Measurements from ENCODE around the gene PHTF2. TPM values are rescaled to one million over a fixed set of nuclear protein-coding genes. Genes with fewer than 3 reads are reported as not detected.

The PHTF2 gene
- total and polyA plus RNA-seq, 4 donors: 5.1 to 37.1 (median 8.7) TPM

DNA sequence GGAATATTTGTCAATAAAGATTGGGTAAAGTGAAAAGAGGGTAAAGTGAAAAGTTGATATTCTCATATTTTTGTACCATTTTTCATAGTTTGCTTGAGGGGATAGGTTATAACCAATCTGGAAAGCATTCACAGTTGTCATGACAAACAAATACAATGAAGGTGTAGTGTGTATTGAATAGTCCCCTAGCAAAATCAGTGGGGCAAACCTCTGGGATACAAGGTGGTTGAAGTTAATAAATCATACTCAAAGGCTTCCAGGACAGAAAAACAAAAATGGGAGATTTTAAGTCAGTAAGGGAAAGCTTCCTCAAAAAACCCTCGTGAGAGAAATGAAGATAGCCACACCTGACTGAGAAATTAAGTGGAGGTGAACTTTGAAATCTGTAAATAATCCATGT, 39.4 kb downstream of the PHTF2 start:
- TF ChIP-seq, protein P1, sequence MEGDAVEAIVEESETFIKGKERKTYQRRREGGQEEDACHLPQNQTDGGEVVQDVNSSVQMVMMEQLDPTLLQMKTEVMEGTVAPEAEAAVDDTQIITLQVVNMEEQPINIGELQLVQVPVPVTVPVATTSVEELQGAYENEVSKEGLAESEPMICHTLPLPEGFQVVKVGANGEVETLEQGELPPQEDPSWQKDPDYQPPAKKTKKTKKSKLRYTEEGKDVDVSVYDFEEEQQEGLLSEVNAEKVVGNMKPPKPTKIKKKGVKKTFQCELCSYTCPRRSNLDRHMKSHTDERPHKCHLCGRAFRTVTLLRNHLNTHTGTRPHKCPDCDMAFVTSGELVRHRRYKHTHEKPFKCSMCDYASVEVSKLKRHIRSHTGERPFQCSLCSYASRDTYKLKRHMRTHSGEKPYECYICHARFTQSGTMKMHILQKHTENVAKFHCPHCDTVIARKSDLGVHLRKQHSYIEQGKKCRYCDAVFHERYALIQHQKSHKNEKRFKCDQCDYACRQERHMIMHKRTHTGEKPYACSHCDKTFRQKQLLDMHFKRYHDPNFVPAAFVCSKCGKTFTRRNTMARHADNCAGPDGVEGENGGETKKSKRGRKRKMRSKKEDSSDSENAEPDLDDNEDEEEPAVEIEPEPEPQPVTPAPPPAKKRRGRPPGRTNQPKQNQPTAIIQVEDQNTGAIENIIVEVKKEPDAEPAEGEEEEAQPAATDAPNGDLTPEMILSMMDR (IDR thresholded peaks at IDR 0.05; ENCODE audit: control extremely low read depth, extremely low read depth): no peak
- Histone ChIP-seq H3K4me1 (ENCODE audit: control insufficient read depth in 5 of 5, insufficient read depth in 5 of 5, low read length in 5 of 5) (peaks cover 0 to 15% (median 0%) of the 10 kb centered on the region in 5 donors), H3K9ac (ENCODE audit: insufficient read depth in 1 of 2, low read length in 2 of 2) (no peak overlapping the region), H3K9me3 (ENCODE audit: control insufficient read depth in 4 of 4, insufficient read depth in 3 of 4, low read length in 3 of 4) (peaks cover 0 to 3% (median 0%) of the 10 kb centered on the region in 4 donors), H3K27me3 (ENCODE audit: control insufficient read depth in 3 of 3, insufficient read depth in 3 of 3, low read length in 2 of 3) (no peaks in the 10 kb centered on the region), H3K27ac (ENCODE audit: low read depth in 1 of 2, low read length in 1 of 2) (no peak overlapping the region), H3K36me3 (ENCODE audit: control insufficient read depth in 4 of 4, insufficient read depth in 4 of 4, low read length in 4 of 4) (no peaks in the 10 kb centered on the region), H3K4me3 (no peak overlapping the region)
- ATAC-seq (ENCODE audit: insufficient read depth, low FRiP score) (no peak), DNase-seq (no peak)
- WGBS, 2 donors: 63 to 67% methylated on average over 1 of the region's 1 CpG

DNA sequence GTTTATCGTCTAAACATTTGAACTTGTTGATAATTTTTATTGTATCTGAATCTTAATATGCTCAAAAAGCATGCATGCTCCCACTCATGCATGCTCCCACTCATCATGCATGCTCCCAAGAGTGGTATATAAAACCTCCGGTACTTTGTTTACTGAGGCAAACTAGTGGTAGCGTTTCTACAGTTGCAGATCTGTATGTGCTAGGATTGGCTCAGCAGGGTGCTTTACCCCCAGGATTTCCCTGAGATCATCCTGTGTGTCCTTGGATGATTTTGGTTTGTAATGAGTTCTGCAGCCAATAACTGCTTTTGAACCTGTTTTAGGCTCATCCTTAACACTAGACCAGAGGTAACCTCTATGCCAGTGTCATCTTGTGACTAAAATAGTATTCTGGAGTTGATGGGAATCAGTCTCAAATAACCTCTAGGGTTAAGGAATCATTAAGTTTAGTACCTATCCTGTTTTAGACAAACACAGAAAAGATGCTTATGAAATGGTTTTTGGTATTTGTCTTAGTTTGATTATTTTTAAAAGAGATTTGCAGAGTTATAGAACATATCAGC, 40.4 kb downstream of the PHTF2 start:
- DNase-seq (no peak), ATAC-seq (ENCODE audit: insufficient read depth, low FRiP score) (no peak)
- Histone ChIP-seq H3K36me3 (ENCODE audit: control insufficient read depth in 4 of 4, insufficient read depth in 4 of 4, low read length in 4 of 4) (no peaks in the 10 kb centered on the region), H3K4me3 (no peak overlapping the region), H3K4me1 (ENCODE audit: control insufficient read depth in 5 of 5, insufficient read depth in 5 of 5, low read length in 5 of 5) (peaks cover 0 to 15% (median 0%) of the 10 kb centered on the region in 5 donors), H3K9ac (ENCODE audit: insufficient read depth in 1 of 2, low read length in 2 of 2) (no peak overlapping the region), H3K27ac (ENCODE audit: low read depth in 1 of 2, low read length in 1 of 2) (no peak overlapping the region), H3K9me3 (ENCODE audit: control insufficient read depth in 4 of 4, insufficient read depth in 3 of 4, low read length in 3 of 4) (peaks cover 0 to 3% (median 0%) of the 10 kb centered on the region in 4 donors), H3K27me3 (ENCODE audit: control insufficient read depth in 3 of 3, insufficient read depth in 3 of 3, low read length in 2 of 3) (no peaks in the 10 kb centered on the region)
- TF ChIP-seq, protein P1 (IDR thresholded peaks at IDR 0.05; ENCODE audit: control extremely low read depth, extremely low read depth): no peak
- WGBS, 2 donors: 82 to 83% methylated on average over 3 of the region's 3 CpGs

DNA sequence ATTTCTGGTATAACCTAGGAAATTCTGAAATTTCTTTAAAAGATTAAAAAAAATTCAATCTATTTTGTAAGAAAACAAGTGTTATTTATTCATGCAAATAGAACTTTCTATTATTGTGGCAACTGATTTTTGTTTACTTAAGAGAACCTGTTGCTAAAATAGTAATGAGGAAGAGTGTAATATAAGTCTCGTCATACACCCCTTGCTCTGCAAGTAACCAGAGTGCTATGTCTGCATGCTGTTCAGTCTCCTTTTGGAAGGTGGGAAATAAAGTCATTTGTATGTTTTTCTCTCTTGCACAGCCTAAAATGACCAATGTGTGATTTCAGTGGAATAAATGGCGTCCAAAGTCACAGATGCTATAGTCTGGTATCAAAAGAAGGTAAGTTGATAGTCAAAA, 41.3 kb downstream of the PHTF2 start:
- TF ChIP-seq, protein P1 (IDR thresholded peaks at IDR 0.05; ENCODE audit: control extremely low read depth, extremely low read depth): no peak
- no peaks in the 10 kb centered on the region for H3K27me3 ChIP-seq (ENCODE audit: control insufficient read depth in 3 of 3, insufficient read depth in 3 of 3, low read length in 2 of 3)
- H3K9ac ChIP-seq (ENCODE audit: insufficient read depth in 1 of 2, low read length in 2 of 2): no peak overlapping the region
- no peak for DNase-seq
- peaks cover 0 to 3% (median 0%) of the 10 kb centered on the region in 4 donors for H3K9me3 ChIP-seq (ENCODE audit: control insufficient read depth in 4 of 4, insufficient read depth in 3 of 4, low read length in 3 of 4)
- no peak overlapping the region for H3K4me3 ChIP-seq
- H3K36me3 ChIP-seq (ENCODE audit: control insufficient read depth in 4 of 4, insufficient read depth in 4 of 4, low read length in 4 of 4): no peaks in the 10 kb centered on the region
- peaks cover 0 to 8% (median 0%) of the 10 kb centered on the region in 5 donors for H3K4me1 ChIP-seq (ENCODE audit: control insufficient read depth in 5 of 5, insufficient read depth in 5 of 5, low read length in 5 of 5)
- WGBS, 2 donors: 72 to 82% methylated on average over 2 of the region's 2 CpGs
- no peak overlapping the region for H3K27ac ChIP-seq (ENCODE audit: low read depth in 1 of 2, low read length in 1 of 2)
- no peak for ATAC-seq (ENCODE audit: insufficient read depth, low FRiP score)

DNA sequence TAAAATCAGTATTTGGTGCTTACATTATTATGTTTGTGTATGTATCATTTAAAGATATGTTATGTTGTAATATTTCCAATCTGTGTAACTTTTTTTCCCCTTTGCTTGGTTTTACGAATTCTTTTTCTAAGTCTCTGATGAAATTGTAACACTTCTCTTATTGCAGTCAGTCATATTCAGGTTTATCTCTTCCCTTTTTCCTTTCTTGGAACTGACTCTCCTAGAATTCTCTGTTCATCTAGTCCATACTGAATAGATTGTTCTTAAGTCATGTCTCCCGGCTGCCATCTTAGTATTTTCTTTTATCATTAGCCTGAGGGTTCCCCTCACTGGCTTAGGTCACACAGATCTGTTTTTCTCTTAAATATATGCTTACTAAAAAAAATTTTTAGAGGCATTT, 44.6 kb downstream of the PHTF2 start:
- WGBS, 2 donors: 61 to 79% methylated on average over 2 of the region's 2 CpGs
- TF ChIP-seq, protein P1 (IDR thresholded peaks at IDR 0.05; ENCODE audit: control extremely low read depth, extremely low read depth): no peak

More for the DNA sequence above, 44.6 kb downstream of the PHTF2 start:
- no peak overlapping the region for H3K9ac ChIP-seq (ENCODE audit: insufficient read depth in 1 of 2, low read length in 2 of 2)
- no peak for DNase-seq
- peaks cover 0 to 5% (median 0%) of the 10 kb centered on the region in 5 donors for H3K4me1 ChIP-seq (ENCODE audit: control insufficient read depth in 5 of 5, insufficient read depth in 5 of 5, low read length in 5 of 5)
- H3K36me3 ChIP-seq (ENCODE audit: control insufficient read depth in 4 of 4, insufficient read depth in 4 of 4, low read length in 4 of 4): no peaks in the 10 kb centered on the region
- H3K4me3 ChIP-seq: no peak overlapping the region
- H3K27ac ChIP-seq (ENCODE audit: low read depth in 1 of 2, low read length in 1 of 2): no peak overlapping the region
- no peak for ATAC-seq (ENCODE audit: insufficient read depth, low FRiP score)
- H3K27me3 ChIP-seq (ENCODE audit: control insufficient read depth in 3 of 3, insufficient read depth in 3 of 3, low read length in 2 of 3): no peaks in the 10 kb centered on the region
- no peaks in the 10 kb centered on the region for H3K9me3 ChIP-seq (ENCODE audit: control insufficient read depth in 4 of 4, insufficient read depth in 3 of 4, low read length in 3 of 4)

All from lung (tissue), 12 donors.